ENCODE data around the gene S100PBP.
"Not testable (repeated sequence)": the region's sequence is repeated elsewhere in the genome, so short reads cannot be mapped to it uniquely, and the experiment has no call there.

S100PBP gene

DNA sequence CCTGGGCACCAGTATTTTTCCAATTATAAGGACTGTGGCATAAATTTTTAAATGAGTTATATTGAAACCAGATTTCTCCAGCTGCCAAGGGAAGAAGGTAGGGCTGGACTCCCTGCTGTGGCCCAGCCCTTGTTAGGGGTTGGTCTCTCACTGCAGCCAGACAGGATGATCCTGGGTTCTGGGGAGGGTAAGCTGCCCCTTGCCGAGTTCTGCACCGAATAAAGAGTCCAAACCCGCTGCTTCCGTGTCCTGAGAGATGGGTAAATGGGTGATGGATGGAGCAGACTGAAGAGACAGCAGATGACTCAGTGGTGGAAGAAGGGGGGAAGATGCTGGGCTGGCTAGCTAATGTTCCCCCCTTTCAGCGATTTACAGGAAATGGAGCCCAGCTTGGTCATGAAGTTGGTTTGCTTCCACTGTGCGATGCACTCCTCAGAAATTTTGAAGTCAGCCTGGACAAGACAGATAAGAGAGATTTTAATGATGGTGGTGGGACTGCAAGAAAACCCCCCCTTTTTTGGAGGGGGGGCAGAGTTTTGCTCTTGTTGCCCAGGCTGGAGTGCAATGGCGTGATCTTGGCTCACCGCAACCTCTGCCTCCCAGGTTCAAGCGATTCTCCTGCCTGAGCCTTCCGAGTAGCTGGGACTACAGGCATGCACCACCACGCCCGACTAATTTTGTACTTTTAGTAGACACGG lies 41.7 kb upstream of the S100PBP start:
- no peak for TF ChIP-seq ZNF274 (IDR thresholded peaks at IDR 0.05; ENCODE audit: low read depth, low read length)
- H3K4me3 ChIP-seq (ENCODE audit: low read length), result no peak overlapping the region

DNA sequence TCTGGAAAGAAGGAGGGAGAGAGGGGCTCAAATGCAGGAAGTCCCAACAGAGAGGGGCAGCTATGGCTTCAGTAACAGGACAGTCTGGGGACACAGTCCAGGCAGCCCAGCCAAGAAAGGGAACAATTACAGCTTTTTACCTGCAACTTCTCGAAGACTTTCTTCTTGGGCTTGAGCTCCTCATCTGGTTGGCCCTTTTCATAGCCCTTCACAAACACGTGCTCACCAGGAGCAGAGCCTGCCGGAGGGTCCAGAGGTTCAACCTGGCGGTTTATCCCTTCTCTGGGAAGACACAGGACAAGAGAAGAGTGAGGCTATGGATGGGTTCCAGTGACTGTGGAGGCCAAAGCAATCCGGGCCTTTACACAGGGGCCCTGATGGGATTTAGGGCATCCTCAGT lies 38.2 kb upstream of the S100PBP start:
- no peak overlapping the region for H3K4me3 ChIP-seq (ENCODE audit: low read length)
- no peak for TF ChIP-seq ZNF274 (IDR thresholded peaks at IDR 0.05; ENCODE audit: low read depth, low read length)

DNA sequence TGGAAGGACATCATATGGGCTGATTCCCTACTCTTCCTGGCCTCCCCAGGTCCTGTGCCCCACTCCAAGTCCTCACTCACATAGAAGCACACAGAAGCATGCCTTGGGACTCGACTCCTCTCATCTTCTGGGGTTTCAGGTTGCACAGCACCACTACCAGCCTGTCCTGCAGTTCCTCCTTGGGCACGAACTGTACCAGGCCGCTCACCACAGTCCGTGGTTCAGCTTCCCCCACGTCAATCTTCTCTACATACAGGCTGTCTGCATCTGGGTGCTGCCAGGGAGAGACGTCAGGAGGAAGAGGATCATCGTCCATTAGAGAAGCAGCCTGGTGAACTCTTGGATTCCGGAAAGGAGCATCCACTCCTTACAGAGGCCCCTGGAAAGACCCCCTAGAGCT lies 37.4 kb upstream of the S100PBP start:
- no peak for TF ChIP-seq ZNF274 (IDR thresholded peaks at IDR 0.05; ENCODE audit: low read depth, low read length)
- H3K4me3 ChIP-seq (ENCODE audit: low read length), result no peak overlapping the region

DNA sequence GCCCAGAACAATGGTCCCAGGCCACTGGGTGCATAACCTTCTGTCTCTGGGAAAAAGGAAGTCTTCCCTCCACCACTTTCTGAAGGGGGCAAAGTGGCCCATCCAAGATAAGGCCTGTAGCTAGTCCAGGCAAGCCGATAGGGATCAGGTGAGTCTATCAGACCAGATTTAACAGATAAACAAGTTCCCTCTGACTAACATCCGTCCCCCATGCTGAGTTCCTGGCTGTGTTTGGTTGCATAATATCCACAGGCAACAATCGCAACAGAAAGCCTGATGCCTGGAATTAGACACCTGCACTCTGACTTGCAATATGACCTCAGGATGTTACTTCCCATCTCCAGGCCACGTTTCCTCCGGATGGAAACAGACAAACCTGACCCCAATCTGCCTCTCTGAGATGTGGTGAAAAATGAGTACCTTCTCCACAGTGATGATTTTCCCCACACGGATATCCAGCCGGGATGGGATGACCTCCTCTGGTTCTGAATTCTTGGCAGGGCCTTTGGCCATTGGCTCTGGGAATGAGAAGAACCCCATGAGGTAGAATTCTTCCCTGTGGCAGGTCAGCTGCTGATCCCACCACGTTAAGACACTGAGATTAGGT lies 36.7 kb upstream of the S100PBP start:
- no peak overlapping the region for H3K4me3 ChIP-seq (ENCODE audit: low read length)
- no peak for TF ChIP-seq ZNF274 (IDR thresholded peaks at IDR 0.05; ENCODE audit: low read depth, low read length)

DNA sequence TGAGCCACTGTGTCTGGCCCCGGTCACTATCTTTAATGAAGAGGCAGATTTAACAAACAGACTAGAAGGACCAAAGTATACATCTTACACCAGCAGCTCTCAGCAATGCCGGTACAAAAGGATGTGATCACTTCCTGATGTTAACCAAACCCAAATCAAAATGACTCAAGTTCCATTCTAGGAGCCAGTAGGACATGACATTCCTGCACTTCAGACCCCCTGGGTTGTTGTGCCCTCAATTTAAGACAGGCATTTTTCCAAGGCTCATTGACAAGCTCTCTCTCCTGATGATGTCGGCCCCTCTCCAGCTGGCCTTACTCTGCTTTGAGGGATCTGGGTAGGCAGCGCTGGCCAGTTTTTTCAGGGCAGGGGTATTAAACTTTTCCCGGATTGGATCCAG lies 35.4 kb upstream of the S100PBP start:
- TF ChIP-seq ZNF274 (IDR thresholded peaks at IDR 0.05; ENCODE audit: low read depth, low read length), result no peak
- no peak overlapping the region for H3K4me3 ChIP-seq (ENCODE audit: low read length)

DNA sequence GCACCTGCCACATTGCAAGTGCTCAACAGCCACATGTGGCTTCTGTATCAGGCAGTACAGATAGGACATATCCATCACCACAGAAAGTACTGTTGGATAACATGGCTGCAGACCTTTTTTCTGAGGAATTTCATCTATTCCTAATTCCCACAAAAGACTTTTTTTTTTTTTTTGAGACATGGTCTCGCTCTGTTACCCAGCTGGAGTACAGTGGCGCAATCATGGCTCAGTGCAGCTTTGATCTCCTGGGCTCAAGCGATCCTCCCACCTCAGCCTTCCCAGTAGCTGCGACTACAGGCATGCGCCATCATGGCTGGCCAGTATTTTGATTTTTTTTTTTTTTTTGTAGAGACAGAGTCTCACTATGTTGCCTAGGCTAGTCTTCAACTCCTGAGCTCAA lies 33.6 kb upstream of the S100PBP start:
- TF ChIP-seq ZNF274 (IDR thresholded peaks at IDR 0.05; ENCODE audit: low read depth, low read length), result no peak
- H3K4me3 ChIP-seq (ENCODE audit: low read length), result no peak overlapping the region

DNA sequence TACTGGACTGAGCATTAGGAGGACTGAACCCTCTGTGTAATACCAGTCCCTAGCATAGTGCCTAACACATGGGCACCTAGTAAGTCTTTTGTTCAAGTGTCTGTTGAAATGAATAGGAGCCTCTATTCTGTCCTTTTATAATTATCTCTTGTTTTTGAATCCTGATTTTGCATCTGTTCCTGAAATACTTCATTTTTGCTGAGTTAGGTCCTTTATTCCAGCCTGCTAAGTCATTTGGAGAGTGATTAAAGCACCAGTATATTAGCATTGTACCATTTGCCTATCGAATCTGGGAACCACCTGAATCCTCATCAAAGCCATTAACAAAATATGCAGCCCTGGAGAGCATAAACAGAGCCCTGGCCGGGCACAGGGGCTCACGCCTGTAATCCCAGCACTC lies 32.6 kb upstream of the S100PBP start:
- H3K4me3 ChIP-seq (ENCODE audit: low read length), result no peak overlapping the region
- no peak for TF ChIP-seq ZNF274 (IDR thresholded peaks at IDR 0.05; ENCODE audit: low read depth, low read length)

DNA sequence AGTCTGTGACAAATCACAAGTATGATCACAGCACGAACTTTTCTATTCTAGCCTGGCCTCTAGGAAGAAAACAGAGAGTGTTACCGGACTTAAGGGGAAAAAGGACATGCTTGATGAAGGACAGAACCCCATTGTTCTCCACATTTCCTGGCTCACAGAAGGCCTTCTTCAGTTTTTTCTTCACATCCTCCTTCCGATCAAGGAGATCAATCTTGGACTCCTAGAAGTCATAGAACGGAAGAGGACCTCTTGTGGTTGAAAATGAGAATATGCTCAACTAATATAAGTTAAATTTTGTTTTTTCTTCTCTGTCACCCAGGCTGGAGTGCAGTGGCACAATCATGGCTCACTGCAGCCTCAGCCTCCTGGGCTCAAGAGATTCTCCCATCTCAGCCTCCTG lies 30.6 kb upstream of the S100PBP start:
- no peak for TF ChIP-seq ZNF274 (IDR thresholded peaks at IDR 0.05; ENCODE audit: low read depth, low read length)
- no peak overlapping the region for H3K4me3 ChIP-seq (ENCODE audit: low read length)

DNA sequence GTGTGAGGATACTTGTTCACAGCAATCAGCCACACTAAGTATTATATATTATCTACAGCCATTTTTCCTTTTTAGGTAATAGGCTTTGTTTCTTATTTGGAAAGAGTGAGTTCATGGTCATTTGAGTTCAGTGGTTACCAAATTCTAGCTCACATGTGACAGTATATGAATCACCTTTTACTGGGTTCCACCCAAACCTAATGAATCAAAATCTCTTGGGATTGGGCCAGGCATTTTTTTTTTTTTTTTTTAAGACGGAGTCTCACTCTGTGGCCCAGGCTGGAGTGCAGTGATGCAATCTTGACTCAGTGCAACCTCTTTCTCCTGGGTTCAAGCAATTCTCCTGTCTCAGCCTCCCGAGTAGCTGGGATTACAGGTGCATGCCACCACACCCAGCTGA lies 28.1 kb upstream of the S100PBP start:
- not testable (repeated sequence) for H3K4me3 ChIP-seq (ENCODE audit: low read length)

DNA sequence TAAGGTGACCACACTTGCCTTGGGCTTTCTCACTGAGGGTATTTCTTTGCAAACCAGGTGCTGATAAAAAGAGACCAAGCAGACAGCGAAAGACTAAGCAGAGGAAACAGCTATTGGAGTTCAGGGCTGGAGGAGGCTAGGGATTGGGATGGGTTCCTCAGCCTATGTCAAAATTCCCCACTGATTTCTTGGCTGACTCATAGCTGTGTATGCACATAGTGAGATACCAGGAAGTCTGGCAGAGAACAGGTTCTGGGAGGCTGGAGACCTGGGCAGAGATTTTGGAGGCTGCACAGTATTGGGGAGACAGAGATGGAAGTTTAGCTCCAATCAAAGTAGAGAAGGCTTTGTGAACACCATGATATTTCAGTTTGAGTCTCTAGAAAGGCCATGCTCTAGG lies 25.6 kb upstream of the S100PBP start:
- TF ChIP-seq ZNF274 (IDR thresholded peaks at IDR 0.05; ENCODE audit: low read depth, low read length), result no peak

DNA sequence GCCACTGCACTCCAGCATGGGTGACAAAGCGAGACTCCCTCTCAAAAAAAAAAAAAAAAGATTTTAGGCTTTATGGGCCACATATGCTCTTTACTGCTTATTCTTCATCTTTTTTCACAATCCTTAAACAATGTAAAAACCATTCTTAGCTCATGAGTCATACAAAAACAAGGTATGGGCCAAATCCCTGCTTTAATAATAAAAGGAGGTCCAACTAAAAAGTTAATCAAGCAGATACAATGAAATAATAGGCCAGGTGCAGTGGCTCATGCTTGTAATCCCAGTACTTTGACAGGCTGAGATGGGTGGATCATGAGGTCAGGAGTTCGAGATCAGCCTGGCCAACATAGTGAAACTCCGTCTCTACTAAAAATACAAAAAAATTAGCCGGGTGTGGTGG lies 21.7 kb upstream of the S100PBP start:
- H3K4me3 ChIP-seq (ENCODE audit: low read length), result not testable (repeated sequence)

More for the DNA sequence above, 25.6 kb upstream of the S100PBP start:
- no peak overlapping the region for H3K4me3 ChIP-seq (ENCODE audit: low read length)

DNA sequence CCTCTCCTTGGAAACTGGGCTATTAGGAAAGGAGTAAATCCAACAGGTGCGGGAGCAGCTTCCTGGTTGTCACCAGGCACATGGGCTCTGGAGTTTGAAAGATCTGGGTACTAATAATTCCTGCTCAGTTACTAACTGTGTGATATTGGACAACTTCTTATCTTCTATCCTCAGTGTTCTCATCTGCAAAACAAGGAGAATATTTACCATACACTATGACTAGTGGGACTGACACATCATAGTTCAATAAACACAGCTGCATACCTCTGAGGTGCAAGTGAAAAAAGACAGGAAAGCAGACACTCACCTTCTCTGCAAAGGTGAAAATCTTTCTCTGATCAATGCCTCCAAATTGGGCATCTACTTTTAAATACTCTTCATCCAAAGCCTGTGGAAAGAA lies 20.0 kb upstream of the S100PBP start:
- TF ChIP-seq ZNF274 (IDR thresholded peaks at IDR 0.05; ENCODE audit: low read depth, low read length), result no peak
- H3K4me3 ChIP-seq (ENCODE audit: low read length), result no peak overlapping the region

DNA sequence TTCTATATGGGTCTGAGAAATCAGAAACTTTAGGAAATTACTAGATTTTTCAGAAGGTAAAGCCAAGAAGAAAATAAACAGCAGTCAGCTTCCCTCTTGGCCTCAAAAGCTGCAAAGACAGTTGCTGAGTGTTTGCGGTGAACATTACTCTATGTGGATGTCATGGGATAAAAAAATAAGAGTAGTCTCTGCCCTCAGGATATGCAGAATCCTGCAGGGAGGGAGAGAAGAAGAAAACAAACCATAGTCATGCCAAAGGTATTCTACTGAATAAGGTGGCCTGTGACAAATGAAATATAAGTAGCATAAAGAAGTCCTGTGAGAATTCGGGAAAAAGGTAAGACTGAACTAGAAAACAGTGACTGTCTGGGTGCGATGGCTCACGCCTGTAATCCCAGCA lies 19.3 kb upstream of the S100PBP start:
- no peak for TF ChIP-seq ZNF274 (IDR thresholded peaks at IDR 0.05; ENCODE audit: low read depth, low read length)
- no peak overlapping the region for H3K4me3 ChIP-seq (ENCODE audit: low read length)

DNA sequence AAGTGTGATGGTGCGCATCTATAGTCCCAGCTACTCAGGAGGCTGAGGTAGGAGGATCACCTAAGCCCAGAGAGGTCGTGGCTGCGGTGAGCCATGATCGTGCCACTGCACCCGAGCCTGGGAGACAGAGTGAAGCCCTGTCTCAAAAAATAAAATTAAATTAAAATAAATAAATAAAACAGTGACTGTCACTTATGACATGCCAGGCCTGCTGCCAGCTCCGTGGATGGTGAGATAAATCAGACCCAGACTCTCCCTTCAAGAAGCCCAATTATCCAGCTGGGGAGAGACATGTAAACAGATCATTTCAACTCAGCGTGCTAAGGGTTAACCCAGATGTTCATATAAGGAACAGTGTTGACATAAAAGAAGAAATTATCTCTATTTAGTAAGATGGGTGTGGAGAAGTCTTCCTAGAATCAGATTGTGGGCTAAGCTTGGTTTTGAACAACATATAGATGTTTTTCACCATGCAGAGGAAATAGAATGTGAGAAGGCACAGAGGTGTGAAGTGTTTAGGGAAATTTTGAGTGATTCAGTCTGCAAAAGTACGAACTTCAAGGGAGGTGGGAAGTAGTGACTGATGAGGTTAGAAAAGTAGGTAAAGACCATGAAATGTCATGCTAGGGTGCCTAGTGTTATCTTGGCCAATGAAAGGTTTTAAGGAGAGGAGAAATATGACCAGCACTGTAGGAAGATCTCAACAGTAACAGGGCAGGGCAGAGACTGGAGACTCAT lies 18.6 kb upstream of the S100PBP start:
- no peak overlapping the region for H3K4me3 ChIP-seq (ENCODE audit: low read length)
- TF ChIP-seq ZNF274 (IDR thresholded peaks at IDR 0.05; ENCODE audit: low read depth, low read length), result no peak

- TF ChIP-seq ZNF274 (IDR thresholded peaks at IDR 0.05; ENCODE audit: low read depth, low read length), result no peak
- no peak overlapping the region for H3K4me3 ChIP-seq (ENCODE audit: low read length)
These were observed 16.2 kb upstream of the S100PBP start for GRCh38 chr1:32801096-32801715.

DNA sequence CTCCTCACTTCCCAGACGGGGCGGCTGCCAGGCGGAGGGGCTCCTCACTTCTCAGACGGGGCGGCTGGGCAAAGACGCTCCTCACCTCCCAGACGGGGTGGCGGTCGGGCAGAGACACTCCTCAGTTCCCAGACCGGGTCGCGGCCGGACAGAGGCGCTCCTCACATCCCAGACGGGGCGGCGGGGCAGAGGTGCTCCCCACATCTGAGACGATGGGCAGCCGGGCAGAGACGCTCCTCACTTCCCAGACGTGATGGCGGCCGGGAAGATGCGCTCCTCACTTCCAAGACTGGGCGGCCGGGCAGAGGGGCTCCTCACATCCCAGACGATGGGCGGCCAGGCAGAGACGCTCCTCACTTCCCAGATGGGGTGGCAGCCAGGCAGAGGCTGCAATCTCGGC lies 13.0 kb upstream of the S100PBP start:
- H3K4me3 ChIP-seq (ENCODE audit: low read length), result not testable (repeated sequence)

All from GM08714 (cell line).